ENCODE results near the gene ZKSCAN3.
A peak's percentile ranks its signal among the peaks of the same experiment; 100 is the strongest.
"Not testable (repeated sequence)": the region's sequence is repeated elsewhere in the genome, so short reads cannot be mapped to it uniquely, and the experiment has no call there.

Gene ZKSCAN3

DNA sequence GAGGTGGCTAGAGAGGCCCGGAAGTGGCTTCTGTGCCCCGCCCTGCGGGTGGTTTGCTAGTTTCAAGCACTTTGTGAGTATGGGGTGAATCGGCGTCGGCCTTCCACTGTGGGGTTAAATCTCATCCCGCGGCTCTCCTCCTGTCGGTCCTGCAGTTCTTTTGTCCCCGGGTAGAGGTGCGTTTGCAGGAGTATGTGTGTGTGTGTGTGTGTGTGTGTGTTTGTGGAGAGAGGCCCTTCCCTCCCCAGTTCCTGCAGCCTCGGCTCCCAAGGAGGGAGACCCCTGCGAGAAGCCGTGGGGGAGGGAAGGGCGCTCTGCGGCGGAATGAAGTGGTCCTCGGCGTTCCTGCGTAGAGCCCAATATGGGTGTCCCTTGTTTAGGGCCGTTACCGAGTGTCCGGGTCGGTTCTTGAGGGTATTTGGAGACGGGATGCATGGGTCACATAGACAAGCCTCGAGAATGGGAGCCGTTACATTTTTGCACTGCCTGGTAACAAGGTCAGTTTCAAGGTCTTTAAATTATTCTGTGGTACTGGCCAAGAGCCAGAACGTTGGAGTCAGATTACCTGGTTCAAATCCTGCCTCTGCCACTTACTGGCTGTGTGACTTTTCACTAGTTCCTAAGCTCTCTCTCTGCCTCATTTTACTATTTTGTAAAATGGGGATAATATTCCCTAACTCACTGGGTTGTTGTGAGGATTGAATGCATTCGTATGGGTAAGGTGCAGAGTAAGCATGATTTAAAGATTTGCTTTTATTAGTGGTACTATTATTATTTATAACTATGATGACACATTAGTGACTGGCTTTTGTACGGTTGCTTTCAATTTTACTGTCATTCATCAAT is at the start of gene ZKSCAN3:
TSS of gene ZKSCAN3 (plus strand) at position 56 of the 846 bp plus-strand sequence. CDS start 9,640 bp downstream, outside the sequence.
- DNase-seq = peak; percentile 75

DNA sequence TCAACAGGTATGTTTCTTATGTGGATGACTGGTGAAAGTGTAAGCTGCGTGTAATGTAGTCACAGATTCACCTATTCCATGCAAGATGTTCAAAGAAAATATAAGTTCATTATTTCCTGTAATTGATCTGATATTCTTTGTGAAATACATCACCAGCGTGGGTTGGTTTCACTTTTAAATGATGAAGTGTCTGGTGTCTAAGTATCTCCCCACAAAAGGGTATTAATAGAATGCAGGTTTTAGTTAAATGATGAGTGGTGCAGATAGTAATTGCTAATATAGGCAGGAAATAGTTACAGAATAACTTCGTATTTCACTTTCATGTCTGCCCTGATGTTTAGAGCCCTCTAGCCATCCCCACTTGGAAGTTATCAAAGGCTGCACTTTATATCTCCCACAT is 46.2 kb upstream of the ZKSCAN3 start:
- no peak for DNase-seq

DNA sequence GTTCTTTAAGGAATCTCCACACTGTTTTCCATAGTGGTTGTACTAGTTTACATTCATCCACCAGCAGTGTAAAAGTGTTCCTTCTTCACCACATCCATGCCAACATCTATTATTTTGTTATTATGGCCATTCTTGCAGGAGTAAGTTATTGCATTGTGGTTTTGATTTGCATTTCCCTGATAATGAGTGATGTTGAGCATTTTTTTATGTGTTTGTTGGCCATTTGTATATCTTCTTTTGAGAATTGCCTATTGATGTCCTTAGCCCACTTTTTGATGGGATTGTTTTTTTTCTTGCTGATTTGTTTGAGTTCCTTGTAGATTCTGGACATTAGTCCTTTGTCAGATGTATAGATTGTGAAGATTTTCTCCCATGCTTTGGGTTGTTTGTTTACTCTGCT is 43.4 kb upstream of the ZKSCAN3 start:
- not testable (repeated sequence) for DNase-seq

DNA sequence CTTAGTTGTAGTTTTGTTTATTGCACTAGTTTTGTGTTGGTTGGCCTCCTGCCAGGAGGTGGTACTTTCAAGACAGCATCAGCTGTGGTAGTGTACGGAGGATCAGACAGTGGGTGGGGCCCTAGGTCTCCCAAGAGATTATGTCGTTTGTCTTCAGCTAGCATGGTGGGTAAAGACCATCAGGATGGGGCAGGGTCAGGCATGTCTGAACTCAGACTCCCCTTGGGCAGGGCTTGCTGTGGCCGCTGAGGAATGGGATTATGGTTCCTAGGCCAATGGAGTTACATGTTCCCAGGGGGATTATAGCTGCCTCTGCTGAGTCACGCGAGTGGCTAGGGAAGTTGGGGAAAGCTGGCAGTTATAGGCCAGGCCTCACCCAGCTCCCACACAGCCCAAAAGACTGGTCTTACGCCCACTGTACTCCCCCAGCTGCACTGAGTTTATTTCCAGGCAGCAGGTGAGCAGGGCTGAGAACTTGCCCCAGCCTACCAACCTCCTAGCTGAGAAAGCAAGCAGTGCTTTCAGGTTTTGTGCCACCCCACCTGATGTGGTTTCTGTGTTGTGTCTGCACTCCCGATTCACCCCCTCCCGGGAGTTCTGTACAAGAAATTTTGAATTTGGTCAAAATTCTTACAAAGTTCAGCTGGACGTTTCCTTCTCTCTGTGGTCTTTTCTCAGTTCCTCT is 38.5 kb upstream of the ZKSCAN3 start:
- no peak for DNase-seq

DNA sequence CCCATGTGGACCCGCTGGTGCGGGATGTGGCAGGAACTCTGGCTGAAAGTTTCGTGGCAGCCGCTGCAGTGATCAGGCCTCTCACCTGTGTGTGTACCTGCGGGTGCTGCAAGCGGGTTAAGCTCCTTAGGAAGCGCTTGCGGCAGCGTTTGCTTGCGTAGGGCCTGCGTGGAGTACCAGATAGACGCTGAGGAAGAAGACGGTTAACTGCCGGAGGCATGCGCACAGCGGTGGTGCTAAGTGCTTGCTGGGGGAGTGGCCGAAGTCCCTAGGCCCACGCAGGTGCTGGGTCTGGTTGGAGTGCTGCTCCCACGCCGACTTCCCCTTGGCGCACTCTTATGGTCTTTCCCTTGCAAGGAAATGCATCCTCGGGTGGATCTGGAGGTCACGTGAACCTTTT is 36.8 kb upstream of the ZKSCAN3 start:
- DNase-seq = no peak

DNA sequence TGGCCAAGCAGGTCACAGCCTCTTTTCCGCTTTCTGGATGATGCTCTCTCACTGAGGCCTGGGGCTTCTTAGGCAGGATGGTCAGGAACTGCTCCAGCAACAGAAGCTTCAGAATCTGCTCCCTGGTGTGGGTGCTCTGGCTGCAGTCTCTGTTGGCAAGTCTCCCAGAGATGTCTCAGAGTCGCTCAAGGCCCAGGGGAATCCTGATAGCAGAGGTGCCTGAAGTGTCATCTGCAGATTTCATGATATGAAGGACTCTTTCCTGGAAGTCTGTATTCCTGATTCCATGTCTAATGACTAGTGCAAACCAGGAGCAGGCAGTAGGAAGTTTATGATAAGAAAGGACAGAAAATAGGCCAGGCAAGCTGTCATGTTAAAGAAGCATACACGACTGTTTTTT is 34.1 kb upstream of the ZKSCAN3 start:
- peak; percentile 7 for DNase-seq

DNA sequence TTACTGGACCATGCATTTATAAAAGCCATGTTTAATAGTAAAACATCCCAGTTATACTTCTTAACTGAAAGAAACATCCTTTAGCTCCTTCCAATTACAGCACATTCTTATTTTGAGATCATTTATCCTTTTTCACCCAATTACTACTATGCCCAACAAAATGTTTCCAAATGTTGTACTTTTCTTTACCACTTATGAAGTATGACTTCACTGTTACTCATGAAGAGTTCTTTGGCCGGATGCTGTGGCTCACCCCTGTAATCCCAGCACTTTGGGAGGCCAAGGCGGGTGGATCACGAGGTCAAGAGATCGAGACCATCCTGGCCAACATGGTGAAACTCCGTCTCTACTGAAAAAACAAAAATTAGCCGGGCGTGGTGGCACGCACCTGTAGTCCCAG is 31.9 kb upstream of the ZKSCAN3 start:
- not testable (repeated sequence) for DNase-seq

DNA sequence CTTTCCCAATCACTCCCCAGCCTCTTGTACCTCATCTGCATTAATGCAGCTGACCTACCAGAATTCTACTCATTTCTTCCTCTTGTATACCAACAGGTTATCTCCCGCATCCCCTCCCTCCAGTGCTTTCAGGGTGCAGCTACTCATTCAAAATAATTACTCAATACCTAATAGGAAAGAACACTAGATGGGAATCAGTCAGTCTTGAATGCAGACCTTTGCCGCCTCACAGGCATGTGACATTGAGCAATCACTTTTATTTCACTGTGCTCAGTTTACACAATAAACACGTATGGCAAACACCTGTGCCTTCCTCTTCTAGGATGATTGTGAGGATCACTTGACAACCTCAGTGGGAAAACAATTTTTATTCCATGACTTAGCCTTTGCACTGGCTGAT is 27.1 kb upstream of the ZKSCAN3 start:
- no peak for DNase-seq

DNA sequence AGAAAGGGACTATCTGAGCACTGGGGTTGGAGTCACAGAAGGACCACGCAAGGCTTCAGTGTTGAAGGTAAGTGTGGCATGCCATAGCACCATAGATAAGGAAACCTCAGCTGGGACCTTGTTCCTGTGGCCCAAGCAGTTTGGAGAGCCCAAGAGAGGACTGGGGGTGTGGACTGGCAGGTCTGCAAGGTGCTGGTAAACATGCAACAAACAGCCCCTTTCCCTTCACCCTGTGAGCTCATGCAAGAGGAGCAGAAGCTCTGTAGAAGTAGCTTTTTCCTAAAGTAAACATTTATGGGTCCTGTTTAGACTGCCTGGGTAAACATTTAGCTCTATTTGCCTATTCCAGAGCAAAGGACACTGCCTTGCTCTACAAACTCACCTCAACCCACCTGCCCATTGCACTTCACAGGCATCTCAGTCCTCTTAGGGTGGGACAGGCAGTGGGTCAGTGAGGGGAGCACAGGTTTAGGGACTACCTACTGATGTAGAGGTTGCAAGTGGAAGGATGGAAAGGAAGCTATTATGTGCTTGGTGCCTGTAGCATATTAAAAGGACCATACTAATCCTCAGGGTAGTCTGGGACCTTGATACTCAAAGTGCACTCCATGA is 25.8 kb upstream of the ZKSCAN3 start:
- no peak for DNase-seq

DNA sequence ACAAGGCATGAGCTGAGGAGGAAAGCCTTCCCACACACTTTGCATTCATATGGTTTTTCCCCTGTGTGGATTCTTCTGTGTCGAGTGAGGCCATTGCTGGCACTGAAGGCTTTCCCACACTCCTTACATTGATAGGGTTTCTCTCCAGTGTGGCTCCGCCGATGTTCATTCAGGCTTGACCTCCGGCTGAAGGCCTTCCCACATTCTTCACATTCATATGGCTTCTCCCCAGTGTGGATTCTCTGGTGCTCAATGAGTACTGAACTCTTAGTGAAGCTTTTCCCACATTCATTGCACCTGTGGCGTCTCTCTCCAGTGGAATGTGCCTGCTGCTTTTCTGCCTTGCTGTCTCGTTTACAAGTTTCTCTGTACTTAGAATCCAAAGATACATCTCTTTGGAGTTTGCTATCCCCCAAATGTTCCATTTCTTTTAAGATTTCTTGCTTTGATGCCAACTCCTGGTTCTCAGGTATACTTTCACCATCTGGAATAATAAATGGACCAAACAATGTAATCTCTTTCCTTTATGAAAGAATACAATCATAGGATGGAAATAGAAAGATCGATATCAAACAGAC is 23.3 kb upstream of the ZKSCAN3 start:
- no peak for DNase-seq

DNA sequence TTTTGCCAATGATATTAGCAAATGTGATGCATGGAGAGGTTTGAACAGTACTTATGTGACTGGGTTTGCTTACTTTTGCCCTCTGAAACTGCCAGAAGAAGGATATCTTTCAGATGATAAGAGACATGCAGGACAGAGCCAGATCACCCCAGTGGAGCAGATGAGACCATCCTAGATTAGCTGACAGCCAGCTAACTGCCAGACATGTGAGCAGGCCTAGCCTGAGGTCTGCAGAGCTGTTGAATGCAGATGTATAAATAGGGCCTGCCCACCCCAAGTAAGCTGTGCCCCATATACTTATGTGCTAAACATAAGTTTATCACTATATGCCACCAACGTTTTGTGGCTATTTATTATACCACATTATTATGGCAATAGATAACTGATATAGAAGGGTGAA is 19.7 kb upstream of the ZKSCAN3 start:
- DNase-seq = no peak

DNA sequence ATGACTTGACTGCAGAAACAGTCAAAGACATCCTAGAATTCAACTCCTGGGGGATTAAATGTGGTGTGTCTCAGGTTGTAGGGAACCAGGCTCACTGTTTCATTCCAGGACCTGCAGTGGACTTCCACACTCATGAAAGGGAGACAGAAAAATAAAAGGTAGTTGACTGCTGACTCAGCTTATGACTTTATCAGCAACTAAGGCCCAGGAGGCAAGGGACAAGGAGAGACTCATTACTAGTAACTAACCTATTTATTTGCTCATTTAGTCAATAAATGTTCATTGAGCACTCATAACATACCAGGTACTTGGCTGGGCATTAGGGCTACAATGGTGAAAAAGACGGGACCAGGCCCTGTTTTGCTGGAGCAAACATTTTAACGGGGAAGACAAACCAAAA is 16.7 kb upstream of the ZKSCAN3 start:
- no peak for DNase-seq

DNA sequence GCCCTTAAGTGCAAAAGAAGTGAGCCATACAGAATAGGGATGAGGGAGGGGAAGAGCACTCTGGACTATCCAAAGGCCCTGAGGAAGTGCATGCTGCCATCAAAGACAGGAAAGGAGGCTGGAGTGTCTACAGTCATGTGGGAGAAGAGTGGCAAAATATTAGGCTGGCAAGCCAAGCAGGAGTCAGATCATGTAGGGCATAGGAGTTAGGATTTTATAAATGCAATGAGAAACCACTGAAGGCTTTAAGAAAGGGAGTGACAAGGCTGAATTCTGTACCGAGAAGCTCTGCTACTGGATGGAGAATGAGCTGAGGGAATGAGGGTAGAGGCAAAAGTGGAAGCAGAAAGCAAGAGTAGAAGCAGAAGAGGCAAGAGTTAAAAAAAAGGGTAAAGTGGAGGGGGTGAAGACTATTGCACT is 16.1 kb upstream of the ZKSCAN3 start:
- no peak for DNase-seq

DNA sequence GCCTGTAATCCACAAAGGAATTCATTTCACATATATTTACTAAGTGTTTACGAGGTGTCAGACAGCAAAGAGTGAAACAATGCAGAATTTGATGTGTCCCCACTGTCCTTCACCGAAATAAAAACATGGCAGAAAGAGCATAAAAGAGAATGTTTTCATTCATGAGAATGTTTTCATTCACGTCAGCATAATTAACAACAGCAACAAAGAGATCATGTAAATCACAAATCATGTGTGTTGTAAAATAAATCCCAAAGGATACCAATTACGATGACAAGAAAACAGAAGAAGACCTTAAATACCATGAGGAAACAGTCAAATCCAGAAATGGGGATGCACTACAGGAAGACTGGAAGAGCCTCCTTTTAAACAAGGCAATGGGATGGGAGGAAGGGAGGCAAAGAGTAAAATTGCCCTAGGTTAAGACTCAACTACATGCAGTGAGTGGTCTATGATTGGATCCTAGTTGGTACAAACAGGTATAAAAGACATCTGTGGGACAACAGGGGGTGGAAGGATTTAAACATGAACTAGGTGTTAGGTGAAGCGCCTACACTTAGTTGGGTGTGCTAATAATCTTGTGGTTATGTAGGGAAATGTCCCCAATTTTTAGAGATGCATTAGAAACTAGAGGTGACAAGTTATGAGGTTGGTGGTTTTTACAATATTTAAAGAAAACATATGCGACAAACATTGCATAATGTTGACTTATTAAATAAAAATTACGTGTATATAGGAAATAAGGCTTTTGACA is 15.3 kb upstream of the ZKSCAN3 start:
- DNase-seq = no peak

DNA sequence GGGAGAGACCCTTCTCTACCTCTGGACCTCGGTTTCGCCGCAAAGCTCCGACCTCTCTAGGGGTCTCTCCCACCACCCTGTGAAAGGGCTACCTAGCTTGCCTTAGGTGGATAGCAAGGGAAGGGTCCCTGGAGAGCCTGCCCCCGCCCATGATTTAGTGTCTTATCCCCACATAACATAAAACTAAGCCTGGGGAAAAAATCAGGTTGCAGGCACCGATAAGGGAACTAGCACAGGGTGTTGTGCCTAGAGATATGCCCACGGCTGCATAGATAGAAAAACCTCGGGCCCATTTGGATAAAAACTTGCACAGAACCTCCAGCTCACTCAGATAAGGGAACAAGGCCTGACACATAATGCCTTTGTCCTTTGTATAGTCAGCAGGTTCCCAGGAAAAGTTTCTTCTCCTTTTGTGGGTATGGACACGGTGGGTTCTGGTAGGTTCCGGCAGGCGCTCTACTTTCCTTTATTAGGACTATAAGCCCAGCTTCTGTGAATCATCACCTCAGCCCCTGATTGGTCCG is 14.6 kb upstream of the ZKSCAN3 start:
- no peak for DNase-seq

DNA sequence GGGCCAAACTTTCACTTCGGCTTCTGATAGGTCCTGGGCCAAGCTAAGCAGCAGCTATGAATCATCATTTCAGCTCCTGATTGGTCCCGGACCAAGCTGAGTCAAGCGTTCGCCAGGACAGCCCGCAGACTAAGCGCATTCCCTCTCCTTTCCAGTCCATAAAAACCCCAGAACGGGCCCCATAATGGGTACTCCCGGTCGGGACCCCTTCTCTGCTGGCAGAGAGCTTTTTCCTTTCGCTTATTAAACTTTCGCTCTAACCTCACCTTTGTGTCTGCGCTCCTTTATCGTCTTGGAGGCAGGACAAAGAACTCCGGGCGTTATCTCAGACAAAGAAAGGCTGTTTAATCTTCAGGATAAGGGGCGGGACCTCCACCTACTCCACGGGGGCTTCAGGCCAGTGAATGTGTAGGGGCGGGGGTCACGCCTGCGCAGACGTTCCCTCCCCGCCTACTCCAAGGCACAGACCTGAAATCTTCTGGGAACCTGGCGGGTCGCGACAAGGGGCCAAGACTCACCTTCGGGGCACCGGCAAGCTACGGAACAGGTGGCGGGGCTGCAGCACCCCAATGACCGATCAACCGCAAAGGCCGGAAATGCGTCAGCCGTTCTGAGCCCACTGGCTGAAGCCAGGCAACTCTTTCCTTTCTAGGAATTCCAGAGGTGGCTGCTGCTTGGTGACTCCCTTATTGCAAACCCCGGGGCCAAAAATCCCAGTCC is 14.0 kb upstream of the ZKSCAN3 start, which contains the start of gene ZSCAN31:
TSS of gene ZSCAN31 (minus strand) at position 585 of the 720 bp plus-strand sequence. CDS start 6,465 bp downstream, outside the sequence.
- peak; percentile 99 for DNase-seq

DNA sequence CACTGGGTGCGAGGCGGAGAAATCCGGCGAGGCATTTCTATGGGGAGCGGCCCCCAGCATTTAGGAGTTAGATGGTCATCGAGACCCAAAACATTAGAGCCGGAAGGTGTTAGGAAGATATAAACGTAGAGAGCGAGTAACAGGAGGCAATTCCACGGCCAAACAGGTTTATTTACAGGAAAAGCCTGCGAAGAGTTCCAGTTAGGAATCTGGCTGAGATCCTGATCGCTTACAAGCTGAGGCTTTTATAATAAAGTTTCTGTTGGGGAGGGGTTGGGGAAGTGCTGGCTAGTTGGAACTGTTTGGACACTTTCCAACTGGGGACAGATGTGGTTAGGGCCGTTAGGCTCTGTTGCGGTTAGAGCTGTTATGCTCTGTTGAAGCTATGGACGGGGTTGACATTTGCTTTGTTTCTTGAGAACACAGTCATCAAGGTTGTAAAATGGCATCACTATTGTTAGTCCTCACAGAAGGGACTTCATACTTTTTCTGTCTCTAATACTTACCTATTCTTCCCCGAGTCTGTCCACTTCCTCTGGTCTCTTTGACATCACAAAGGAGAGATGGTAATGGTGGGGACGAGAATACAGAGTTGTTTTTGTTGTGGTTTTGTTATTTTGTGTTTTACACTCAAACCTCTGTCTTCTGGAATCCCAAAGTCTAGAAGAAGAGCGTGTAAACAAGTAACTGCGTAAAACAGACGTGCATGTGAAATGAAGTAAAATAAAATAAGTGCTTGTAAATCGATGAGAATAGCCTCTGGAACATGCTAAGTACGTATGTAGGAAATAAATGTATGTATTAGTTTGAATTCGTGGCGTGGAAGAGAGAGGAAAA is 13.2 kb upstream of the ZKSCAN3 start:
- peak; percentile 42 for DNase-seq

DNA sequence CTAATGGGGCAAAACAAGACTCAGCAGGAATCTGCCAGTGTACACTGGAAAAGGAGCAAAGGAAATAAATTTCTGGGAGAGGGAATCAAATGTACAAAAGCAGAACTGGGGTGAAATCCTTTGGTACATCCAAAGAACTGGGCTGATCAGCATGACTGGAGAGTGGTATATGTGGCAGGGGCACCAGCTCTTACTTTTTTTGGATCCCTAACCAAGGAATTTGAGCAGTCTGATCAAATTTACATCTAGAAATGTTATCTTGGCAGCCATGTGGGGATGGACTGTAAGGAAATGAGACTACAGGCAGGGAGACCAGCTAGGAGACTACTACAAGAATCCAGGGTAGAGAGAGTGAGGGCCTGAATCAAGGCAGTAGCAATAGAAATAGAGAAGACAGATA is 12.6 kb upstream of the ZKSCAN3 start:
- no peak for DNase-seq

DNA sequence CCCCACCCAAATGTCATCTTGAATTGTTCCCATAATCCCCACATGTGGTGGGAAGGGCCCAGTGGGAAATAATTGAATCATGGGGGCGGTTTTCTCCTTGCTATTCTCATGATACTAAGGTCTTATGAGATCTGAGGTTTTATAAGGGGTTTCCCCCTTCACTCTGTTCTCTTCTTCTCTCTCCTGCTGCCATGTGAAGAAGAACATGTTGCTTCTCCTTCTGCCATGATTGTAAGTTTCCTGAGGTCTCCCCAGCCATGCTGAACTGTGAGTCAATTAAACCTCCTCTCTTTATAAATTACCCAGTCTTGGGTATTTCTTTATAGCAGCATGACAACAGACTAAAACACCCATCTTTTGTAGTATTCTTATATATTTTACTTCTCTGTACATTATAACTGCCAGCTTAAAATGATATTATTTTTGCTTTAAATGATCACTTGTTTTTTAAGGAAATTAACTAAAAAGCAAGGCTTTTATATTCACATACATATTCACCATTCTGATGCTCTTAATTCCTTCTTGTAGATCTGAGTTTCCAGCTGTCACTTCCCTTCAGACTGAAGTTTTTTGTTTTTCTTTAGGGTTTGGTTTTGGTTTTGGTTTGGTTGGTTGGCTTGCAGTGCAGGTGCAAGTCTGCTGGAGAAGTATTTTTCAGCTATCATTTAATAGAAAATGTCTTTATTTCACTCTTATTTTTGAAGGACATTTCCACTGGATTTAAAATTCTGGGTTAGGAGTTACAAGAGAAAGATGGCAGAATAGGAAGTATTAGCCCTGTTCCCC is 9.2 kb upstream of the ZKSCAN3 start:
- DNase-seq = no peak

Measured in fibroblast of skin of right biceps (primary cell).